ENCODE data around the gene CMKLR1. TPM values are rescaled to one million over a fixed set of nuclear protein-coding genes. Genes with fewer than 3 reads are reported as not detected.

Gene CMKLR1
- total RNA-seq, 4 donors from 2014 or later: 10.2 to 14.5 (median 12.6) TPM

- 59% methylated on average over 1 of the region's 1 CpG for WGBS
- TF ChIP-seq POLR2AphosphoS5 (IDR thresholded peaks at IDR 0.05) (no peak), POLR2A (IDR thresholded peaks at IDR 0.05; ENCODE audit: low read depth) (no peak), CTCF (IDR thresholded peaks at IDR 0.05) (no peak), EP300 (IDR thresholded peaks at IDR 0.05) (no peak)
- Histone ChIP-seq H3K27me3 (peaks cover 0 to 9% (median 0%) of the 10 kb centered on the region in 4 donors), H3K9me3 (no peaks in the 10 kb centered on the region), H3K27ac (replicated peaks in 1 of 4) (no peak overlapping the region), H3K4me1 (no peaks in the 10 kb centered on the region), H3K4me3 (no peak overlapping the region), H3K36me3 (no peaks in the 10 kb centered on the region)
- intact Hi-C loops (cut with DNase I): no loop called here
- DNase-seq (ENCODE audit: extremely low spot score): no peak
Measured at GRCh38 chr12:108268397-108268796, 70.7 kb downstream of the CMKLR1 start.

- WGBS: 75% methylated on average over 4 of the region's 4 CpGs
- DNase-seq (ENCODE audit: extremely low spot score): no peak
- Histone ChIP-seq H3K9me3 (no peaks in the 10 kb centered on the region), H3K27me3 (peaks cover 0 to 12% (median 0%) of the 10 kb centered on the region in 4 donors), H3K36me3 (no peaks in the 10 kb centered on the region), H3K27ac (replicated peaks in 1 of 4) (no peak overlapping the region), H3K4me3 (no peak overlapping the region), H3K4me1 (no peaks in the 10 kb centered on the region)
- TF ChIP-seq POLR2A (IDR thresholded peaks at IDR 0.05; ENCODE audit: low read depth) (no peak), POLR2AphosphoS5 (IDR thresholded peaks at IDR 0.05) (no peak), CTCF (IDR thresholded peaks at IDR 0.05) (no peak), EP300 (IDR thresholded peaks at IDR 0.05) (no peak)
- intact Hi-C loops (cut with DNase I): no loop called here
Measured at GRCh38 chr12:108267450-108267849, 71.7 kb downstream of the CMKLR1 start.

- H3K36me3 ChIP-seq: no peaks in the 10 kb centered on the region
- no peak overlapping the region for H3K4me3 ChIP-seq
- H3K27ac ChIP-seq (replicated peaks in 1 of 4): no peak overlapping the region
- TF ChIP-seq POLR2A (IDR thresholded peaks at IDR 0.05; ENCODE audit: low read depth) (no peak), CTCF (IDR thresholded peaks at IDR 0.05) (no peak), POLR2AphosphoS5 (IDR thresholded peaks at IDR 0.05) (no peak), EP300 (IDR thresholded peaks at IDR 0.05) (no peak)
- no peaks in the 10 kb centered on the region for H3K4me1 ChIP-seq
- H3K9me3 ChIP-seq: peaks cover 0 to 9% (median 4%) of the 10 kb centered on the region in 4 donors
- peaks cover 0 to 15% (median 0%) of the 10 kb centered on the region in 4 donors for H3K27me3 ChIP-seq
- WGBS: 75% methylated on average over 1 of the region's 1 CpG
- DNase-seq (ENCODE audit: extremely low spot score): no peak
- intact Hi-C loops (cut with DNase I): no loop called here
Measured at GRCh38 chr12:108266131-108266530, 73.0 kb downstream of the CMKLR1 start.

GRCh38 chr12:108265505-108265904, 73.6 kb downstream of the CMKLR1 start:
- no peak for DNase-seq (ENCODE audit: extremely low spot score)
- WGBS: 94% methylated on average over 1 of the region's 1 CpG
- Histone ChIP-seq H3K36me3 (no peaks in the 10 kb centered on the region), H3K9me3 (peaks cover 0 to 15% (median 11%) of the 10 kb centered on the region in 4 donors), H3K27ac (replicated peaks in 1 of 4) (no peak overlapping the region), H3K4me3 (no peak overlapping the region), H3K4me1 (no peaks in the 10 kb centered on the region), H3K27me3 (peaks cover 0 to 15% (median 0%) of the 10 kb centered on the region in 4 donors)
- intact Hi-C loops (cut with DNase I): no loop called here
- TF ChIP-seq EP300 (IDR thresholded peaks at IDR 0.05) (no peak), CTCF (IDR thresholded peaks at IDR 0.05) (no peak), POLR2A (IDR thresholded peaks at IDR 0.05; ENCODE audit: low read depth) (no peak), POLR2AphosphoS5 (IDR thresholded peaks at IDR 0.05) (no peak)

GRCh38 chr12:108260969-108261368, 78.1 kb downstream of the CMKLR1 start:
- Histone ChIP-seq H3K4me1 (no peaks in the 10 kb centered on the region), H3K27ac (replicated peaks in 1 of 4) (no peak overlapping the region), H3K27me3 (peaks cover 0 to 44% (median 0%) of the 10 kb centered on the region in 4 donors), H3K36me3 (no peaks in the 10 kb centered on the region), H3K9me3 (peaks cover 0 to 27% (median 21%) of the 10 kb centered on the region in 4 donors), H3K4me3 (no peak overlapping the region)
- intact Hi-C loops (cut with DNase I): no loop called here
- TF ChIP-seq POLR2A (IDR thresholded peaks at IDR 0.05; ENCODE audit: low read depth): no peak
- no peak for TF ChIP-seq CTCF (IDR thresholded peaks at IDR 0.05)
- no peak for TF ChIP-seq POLR2AphosphoS5 (IDR thresholded peaks at IDR 0.05)
- TF ChIP-seq EP300 (IDR thresholded peaks at IDR 0.05): no peak
- no peak for DNase-seq (ENCODE audit: extremely low spot score)
